ENCODE data around the gene ERGIC2.
"Not testable (repeated sequence)": the region's sequence is repeated elsewhere in the genome, so short reads cannot be mapped to it uniquely, and the experiment has no call there.

The ERGIC2 gene

DNA sequence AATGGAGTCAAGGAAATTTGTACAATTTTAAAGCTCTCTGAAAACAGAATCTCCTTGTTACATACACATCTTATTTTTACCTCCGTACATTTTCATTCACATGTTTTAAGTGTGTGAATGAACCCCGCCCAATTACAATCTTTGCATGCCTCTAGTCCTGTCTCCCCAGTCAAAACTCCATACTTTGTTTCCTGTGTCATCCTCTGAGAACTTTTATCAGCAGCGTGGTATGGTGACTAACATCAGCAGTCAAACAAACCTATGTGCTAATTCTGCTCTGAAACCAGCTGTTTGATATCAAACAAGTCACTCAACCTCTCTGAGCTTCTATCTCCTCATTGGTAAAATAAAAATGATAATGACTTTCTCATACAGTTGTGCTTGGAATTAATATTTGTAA, 15.8 kb upstream of the ERGIC2 start:
- H3K4me1 ChIP-seq (ENCODE audit: insufficient read depth, low read length), result no peaks in the 10 kb centered on the region
- H3K36me3 ChIP-seq (ENCODE audit: insufficient read depth, low read length), result no peaks in the 10 kb centered on the region
- no peaks in the 10 kb centered on the region for H3K9me3 ChIP-seq (ENCODE audit: control insufficient read depth, insufficient read depth, low read length)
- H3K9ac ChIP-seq (ENCODE audit: low read depth, low read length), result no peak overlapping the region

DNA sequence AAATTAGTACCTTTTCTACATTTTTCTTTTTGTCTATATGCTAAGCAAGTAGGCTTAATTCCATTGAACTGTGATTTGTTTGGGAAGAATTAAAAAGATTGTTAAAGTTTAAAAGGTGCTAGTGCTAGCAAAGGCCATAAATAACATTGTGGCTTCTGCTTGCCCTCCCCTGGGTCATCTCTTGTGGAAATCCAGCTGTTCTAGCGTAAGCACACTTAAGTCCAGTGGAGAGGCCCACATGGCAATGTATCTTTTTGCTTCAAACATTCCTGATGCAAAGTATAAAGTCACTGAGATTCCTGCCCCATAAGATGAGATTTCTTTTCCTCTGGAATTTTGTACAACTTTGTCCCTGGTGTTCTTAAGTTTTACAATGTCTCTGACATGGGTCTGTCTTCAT, 14.4 kb upstream of the ERGIC2 start:
- no peak overlapping the region for H3K9ac ChIP-seq (ENCODE audit: low read depth, low read length)
- H3K9me3 ChIP-seq (ENCODE audit: control insufficient read depth, insufficient read depth, low read length), result no peaks in the 10 kb centered on the region

DNA sequence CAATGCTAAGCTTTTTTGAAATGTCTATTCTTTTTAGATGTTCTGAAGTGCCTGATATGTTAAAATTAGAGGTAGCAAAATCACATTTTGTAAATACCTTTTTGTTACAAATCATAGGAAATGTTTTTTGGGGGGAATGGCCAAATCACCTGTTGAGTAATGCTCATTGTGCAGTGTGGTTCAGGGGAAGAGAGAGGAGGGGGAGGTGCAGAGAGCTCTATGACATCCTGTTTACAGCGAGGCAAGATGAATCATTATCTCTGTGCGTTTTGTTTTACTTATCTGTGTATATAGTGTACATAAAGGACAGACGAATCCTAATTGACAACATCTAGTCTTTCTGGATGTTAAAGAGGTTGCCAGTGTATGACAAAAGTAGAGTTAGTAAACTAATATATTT, 9.4 kb upstream of the ERGIC2 start:
- H3K9ac ChIP-seq (ENCODE audit: low read depth, low read length); H3K9me3 ChIP-seq (ENCODE audit: control insufficient read depth, insufficient read depth, low read length); H3K4me1 ChIP-seq (ENCODE audit: insufficient read depth, low read length): not testable (repeated sequence)

More for the DNA sequence above, 14.4 kb upstream of the ERGIC2 start:
- Histone ChIP-seq H3K36me3 (ENCODE audit: insufficient read depth, low read length) (no peaks in the 10 kb centered on the region), H3K4me1 (ENCODE audit: insufficient read depth, low read length) (no peaks in the 10 kb centered on the region)

DNA sequence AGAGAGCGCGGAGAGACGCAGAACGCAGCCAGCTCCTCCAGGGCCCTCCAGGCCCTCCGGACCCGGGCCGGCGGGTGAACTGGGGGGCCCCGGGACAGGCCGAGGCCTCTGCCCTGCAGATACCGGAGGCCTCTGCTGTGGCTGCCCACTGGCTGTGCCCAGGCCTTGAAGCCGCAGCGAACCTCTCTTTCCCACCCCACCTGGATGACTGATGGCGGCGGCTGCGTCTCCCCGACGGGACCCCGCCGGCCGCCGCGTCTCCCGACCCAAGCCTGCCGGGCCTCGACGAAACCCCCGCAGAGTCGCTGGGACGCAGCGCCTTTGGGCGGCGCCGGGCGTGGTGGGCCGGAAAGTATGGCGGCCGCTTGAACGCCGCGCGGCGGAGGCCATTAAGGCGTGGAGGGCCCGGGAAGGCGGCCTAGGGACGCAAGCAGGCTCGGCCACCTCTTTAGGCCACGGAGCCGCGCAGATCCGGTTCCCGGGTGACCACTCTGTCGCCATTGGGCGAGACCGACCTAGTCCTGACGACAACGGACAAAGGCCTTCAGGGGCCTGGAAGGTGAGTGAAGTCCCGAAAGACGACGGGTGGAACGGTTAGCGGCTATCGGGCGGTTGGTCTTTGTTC, 8.4 kb upstream of the ERGIC2 start:
- Histone ChIP-seq H3K9me3 (ENCODE audit: control insufficient read depth, insufficient read depth, low read length) (no peaks in the 10 kb centered on the region), H3K9ac (ENCODE audit: low read depth, low read length) (no peak overlapping the region), H3K4me1 (ENCODE audit: insufficient read depth, low read length) (no peaks in the 10 kb centered on the region), H3K36me3 (ENCODE audit: insufficient read depth, low read length) (no peaks in the 10 kb centered on the region)

More for the DNA sequence above, 9.4 kb upstream of the ERGIC2 start:
- not testable (repeated sequence) for H3K36me3 ChIP-seq (ENCODE audit: insufficient read depth, low read length)

DNA sequence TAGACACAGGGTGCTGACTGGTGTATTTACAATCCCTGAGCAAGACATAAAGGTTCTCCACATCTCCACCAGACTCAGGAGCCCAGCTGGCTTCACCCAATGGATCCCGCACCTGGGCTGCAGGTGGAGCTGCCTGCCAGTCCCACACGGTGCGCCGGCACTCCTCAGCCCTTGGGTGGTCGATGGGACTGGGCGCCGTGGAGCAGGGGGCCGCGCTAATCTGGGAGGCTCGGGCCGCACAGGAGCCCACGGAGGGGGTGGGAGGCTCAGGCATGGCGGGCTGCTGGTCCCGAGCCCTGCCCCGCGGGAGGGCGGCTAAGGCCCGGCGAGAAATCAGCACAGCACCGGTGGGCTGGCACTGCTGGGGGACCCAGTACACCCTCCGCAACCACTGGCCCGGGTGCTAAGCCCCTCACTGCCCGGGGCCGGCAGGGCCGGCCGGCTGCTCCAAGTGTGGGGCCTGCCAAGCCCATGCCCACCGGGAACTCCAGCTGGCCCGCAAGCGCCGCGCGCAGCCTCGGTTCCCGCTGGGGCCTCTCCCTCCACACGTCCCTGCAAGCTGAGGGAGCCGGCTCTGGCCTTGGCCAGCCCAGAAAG, 5.2 kb upstream of the ERGIC2 start:
- H3K36me3 ChIP-seq (ENCODE audit: insufficient read depth, low read length); H3K9me3 ChIP-seq (ENCODE audit: control insufficient read depth, insufficient read depth, low read length); H3K9ac ChIP-seq (ENCODE audit: low read depth, low read length); H3K4me1 ChIP-seq (ENCODE audit: insufficient read depth, low read length): not testable (repeated sequence)

DNA sequence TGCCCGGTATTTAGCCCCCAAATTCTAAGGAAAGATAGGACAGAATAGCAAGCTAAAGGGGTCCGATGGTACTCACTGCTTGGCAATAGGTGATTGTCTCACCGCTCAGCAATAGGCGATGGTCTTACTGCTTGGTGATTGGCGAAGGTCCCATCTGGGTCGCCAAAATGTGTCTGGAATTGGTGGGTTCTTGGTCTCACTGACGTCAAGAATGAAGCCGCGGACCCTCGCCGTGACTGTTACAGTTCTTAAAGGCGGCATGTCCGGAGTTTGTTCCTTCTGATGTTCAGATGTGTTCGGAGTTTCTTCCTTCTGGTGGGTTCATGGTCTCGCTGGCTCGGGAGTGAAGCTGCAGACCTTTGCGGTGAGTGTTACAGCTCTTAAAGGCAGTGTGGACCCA, 4.2 kb upstream of the ERGIC2 start:
- H3K9ac ChIP-seq (ENCODE audit: low read depth, low read length), result peak overlapping the region; percentile 32; the same call in 1 of the 2 replicates
- not testable (repeated sequence) for H3K9me3 ChIP-seq (ENCODE audit: control insufficient read depth, insufficient read depth, low read length); H3K4me1 ChIP-seq (ENCODE audit: insufficient read depth, low read length); H3K36me3 ChIP-seq (ENCODE audit: insufficient read depth, low read length)

DNA sequence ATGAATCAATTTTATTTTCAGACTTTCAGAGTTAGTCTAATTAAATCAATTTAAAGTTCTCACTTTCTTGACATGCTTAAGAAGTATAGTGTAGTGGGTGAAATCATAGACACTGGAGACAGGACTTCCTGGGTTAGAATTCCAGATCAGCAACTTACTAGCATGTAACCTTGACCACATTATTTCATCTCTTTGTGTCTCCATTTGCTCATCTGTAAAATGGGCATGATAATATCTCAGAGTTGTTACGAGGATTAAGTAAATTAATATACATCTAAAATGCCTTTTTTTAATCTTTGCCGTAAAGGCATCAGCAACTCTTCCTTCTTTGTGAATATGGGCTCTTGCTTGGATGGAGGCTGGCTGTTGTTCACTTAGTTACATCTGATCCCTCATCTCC, 1.3 kb upstream of the ERGIC2 start:
- no peaks in the 10 kb centered on the region for H3K4me1 ChIP-seq (ENCODE audit: insufficient read depth, low read length)
- H3K36me3 ChIP-seq (ENCODE audit: insufficient read depth, low read length), result no peaks in the 10 kb centered on the region
- H3K9ac ChIP-seq (ENCODE audit: low read depth, low read length), result no peak overlapping the region

DNA sequence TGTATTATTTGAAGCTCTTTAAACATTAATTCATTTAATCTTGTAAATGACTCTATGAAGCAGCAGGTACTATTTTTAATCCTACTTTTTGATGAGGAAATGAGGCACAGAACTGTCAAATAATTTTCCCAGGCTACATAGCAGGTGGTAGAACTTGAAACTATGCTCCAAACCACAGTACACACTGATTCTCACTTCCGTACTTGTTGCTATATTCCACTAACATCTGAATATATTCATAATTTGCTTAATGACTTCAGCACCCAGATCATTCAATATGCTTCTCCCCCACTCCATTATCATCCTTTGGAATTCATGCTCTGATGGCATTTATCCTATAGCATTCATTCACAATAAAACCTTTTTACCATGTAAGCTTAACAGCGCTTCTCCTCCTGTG, 4.9 kb downstream of the ERGIC2 start:
- H3K36me3 ChIP-seq (ENCODE audit: insufficient read depth, low read length), result no peaks in the 10 kb centered on the region; the same call in 1 of the 2 replicates
- no peaks in the 10 kb centered on the region for H3K9me3 ChIP-seq (ENCODE audit: control insufficient read depth, insufficient read depth, low read length)
- no peaks in the 10 kb centered on the region for H3K4me1 ChIP-seq (ENCODE audit: insufficient read depth, low read length)

More for the DNA sequence above, 1.3 kb upstream of the ERGIC2 start:
- no peaks in the 10 kb centered on the region for H3K9me3 ChIP-seq (ENCODE audit: control insufficient read depth, insufficient read depth, low read length)

DNA sequence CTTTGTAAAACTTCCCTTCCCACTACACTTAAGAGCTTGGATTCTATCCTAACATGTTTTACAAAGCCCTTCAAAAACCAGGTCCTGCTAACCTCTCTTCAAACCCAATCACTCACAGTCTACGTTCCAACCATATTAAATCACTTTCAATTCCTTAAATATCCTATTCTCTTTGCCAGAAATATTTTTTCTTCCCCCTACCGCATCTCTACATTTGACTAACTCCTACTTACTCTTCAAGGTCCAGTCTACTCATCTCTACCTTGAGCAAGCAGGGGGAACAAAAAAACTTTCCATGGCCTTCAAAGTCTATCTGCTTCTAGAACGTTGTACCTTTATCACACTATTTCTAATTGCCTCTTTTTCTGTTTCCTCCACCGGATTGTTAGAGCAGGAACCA, 6.1 kb downstream of the ERGIC2 start:
- no peaks in the 10 kb centered on the region for H3K4me1 ChIP-seq (ENCODE audit: insufficient read depth, low read length)
- no peak overlapping the region for H3K9ac ChIP-seq (ENCODE audit: low read depth, low read length)
- H3K36me3 ChIP-seq (ENCODE audit: insufficient read depth, low read length), result no peaks in the 10 kb centered on the region; the same call in 1 of the 2 replicates
- no peaks in the 10 kb centered on the region for H3K9me3 ChIP-seq (ENCODE audit: control insufficient read depth, insufficient read depth, low read length)

More for the DNA sequence above, 4.9 kb downstream of the ERGIC2 start:
- H3K9ac ChIP-seq (ENCODE audit: low read depth, low read length), result no peak overlapping the region

DNA sequence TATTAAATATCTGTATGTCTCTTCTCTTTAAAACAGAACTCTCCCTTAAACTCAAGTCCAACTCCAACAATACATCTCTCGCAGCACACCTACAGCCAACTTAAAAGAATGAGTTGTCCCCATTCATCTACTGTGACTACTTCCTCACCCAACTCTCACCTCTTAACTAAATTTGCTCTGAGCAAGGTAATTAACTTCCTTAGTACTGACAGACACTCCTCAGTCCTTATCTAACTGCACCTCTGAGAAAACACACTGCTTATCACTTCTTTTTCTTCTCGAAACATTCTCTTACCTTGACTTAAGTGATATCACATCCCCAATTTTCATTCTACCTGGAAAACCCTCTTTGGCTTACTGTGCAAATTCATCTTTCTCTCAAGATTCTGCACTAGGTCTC, 7.0 kb downstream of the ERGIC2 start:
- Histone ChIP-seq H3K9me3 (ENCODE audit: control insufficient read depth, insufficient read depth, low read length) (no peaks in the 10 kb centered on the region), H3K4me1 (ENCODE audit: insufficient read depth, low read length) (no peaks in the 10 kb centered on the region), H3K36me3 (ENCODE audit: insufficient read depth, low read length) (no peaks in the 10 kb centered on the region; the same call in 1 of the 2 replicates), H3K9ac (ENCODE audit: low read depth, low read length) (no peak overlapping the region)

DNA sequence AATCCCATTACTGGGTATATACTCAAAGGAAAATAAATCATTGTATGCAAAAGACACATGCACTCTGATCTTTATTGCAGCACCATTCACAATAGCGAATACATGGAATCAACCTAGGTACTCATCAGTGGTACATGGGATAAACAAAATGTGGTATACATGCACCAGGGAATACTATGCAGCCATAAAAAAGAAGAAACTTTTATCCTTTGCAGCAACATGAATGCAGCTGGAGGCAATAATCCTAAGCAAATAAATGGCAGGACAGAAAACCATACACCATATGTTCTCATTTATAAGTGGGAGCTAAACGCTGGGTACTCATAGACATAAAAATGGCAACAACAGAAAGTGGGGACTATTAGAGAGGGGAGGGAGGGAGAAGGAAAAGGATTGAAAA, 15.9 kb downstream of the ERGIC2 start:
- H3K9me3 ChIP-seq (ENCODE audit: control insufficient read depth, insufficient read depth, low read length), result no peaks in the 10 kb centered on the region
- no peaks in the 10 kb centered on the region; the same call in 1 of the 2 replicates for H3K36me3 ChIP-seq (ENCODE audit: insufficient read depth, low read length)
- no peak overlapping the region for H3K9ac ChIP-seq (ENCODE audit: low read depth, low read length)
- H3K4me1 ChIP-seq (ENCODE audit: insufficient read depth, low read length), result no peaks in the 10 kb centered on the region

DNA sequence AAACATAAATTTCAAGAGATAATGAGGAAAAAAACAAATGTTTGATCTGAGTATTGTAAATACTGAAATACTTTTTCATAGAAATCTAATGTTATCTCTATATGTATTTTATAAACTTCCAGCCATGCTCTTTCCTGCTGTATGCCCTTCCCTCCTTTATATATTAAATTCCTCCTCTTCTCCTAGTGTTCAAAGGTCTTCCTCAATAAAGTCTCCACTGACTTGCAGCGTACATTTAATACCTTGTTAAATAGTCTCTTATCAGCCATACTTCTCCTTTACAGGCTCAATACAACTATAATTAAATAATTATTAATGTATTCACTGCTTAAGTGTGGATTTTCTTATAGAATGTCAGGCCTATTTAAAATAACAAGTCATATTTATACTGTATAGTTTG, 26.0 kb downstream of the ERGIC2 start:
- H3K9ac ChIP-seq (ENCODE audit: low read depth, low read length), result no peak overlapping the region
- H3K9me3 ChIP-seq (ENCODE audit: control insufficient read depth, insufficient read depth, low read length), result no peaks in the 10 kb centered on the region
- H3K36me3 ChIP-seq (ENCODE audit: insufficient read depth, low read length), result no peaks in the 10 kb centered on the region
- no peaks in the 10 kb centered on the region for H3K4me1 ChIP-seq (ENCODE audit: insufficient read depth, low read length)

DNA sequence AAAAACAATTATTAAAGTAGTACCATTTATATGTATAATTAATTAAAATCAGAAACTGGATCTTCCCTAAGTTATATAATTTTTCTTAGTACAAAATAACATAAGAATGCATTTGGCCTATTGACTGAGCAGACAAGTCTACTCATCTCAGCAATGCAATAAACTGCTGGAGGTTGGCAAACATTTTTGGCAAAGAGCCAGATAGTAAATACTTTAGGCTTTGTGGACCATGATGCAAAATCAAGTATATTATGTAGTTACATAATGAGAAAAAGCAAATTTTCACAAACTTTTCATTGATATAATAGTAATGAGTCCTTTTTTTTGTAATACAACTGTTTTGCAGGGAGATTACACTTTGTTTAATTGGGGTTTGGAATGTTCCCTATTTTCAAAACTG, 30.9 kb downstream of the ERGIC2 start:
- H3K36me3 ChIP-seq (ENCODE audit: insufficient read depth, low read length), result peaks cover 3% of the 10 kb centered on the region; the same call in 1 of the 2 replicates
- no peaks in the 10 kb centered on the region for H3K4me1 ChIP-seq (ENCODE audit: insufficient read depth, low read length)
- H3K9me3 ChIP-seq (ENCODE audit: control insufficient read depth, insufficient read depth, low read length), result no peaks in the 10 kb centered on the region
- no peak overlapping the region for H3K9ac ChIP-seq (ENCODE audit: low read depth, low read length)

DNA sequence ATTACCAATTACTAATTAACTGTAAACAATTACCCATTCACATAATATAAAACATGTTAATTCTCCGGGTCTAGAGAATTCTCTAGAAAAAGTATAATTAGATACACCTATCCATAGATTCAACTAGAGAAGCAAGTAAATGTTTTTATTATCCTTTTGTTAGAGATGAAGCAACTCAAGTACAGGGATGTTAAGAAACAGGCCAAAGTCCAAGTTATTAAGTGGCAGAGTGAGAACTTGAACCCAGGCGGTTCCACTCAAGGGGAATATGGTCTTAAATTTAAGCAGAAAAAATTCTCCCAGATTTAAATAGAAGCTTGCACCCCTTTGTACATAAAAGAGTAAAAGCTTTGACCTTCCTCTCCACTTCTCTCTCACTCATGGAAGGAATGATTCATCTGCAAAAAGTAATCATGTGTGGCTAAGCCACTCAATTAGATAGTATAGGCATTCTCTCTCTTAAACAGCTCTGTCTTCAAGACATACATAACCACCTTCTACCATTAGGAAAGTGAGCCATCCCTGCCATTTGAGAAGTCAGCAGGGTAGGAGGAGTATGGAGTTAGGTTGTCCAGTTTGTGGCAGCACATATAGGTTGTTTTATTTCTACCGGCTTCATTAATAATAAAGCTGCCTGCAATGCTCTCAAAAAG, 34.1 kb downstream of the ERGIC2 start:
- Histone ChIP-seq H3K4me1 (ENCODE audit: insufficient read depth, low read length) (no peaks in the 10 kb centered on the region), H3K36me3 (ENCODE audit: insufficient read depth, low read length) (peaks cover 3% of the 10 kb centered on the region; the same call in 1 of the 2 replicates), H3K9me3 (ENCODE audit: control insufficient read depth, insufficient read depth, low read length) (no peaks in the 10 kb centered on the region), H3K9ac (ENCODE audit: low read depth, low read length) (no peak overlapping the region)

Measured in ES-I3 (cell line).